Right lobe of liver (tissue), 6 donors: ENCODE measurements around the gene MICU2. TPM values are rescaled to one million over a fixed set of nuclear protein-coding genes. Genes with fewer than 3 reads are reported as not detected.
A peak's percentile ranks its signal among the peaks of the same experiment; 100 is the strongest.
"Not testable (repeated sequence)": the region's sequence is repeated elsewhere in the genome, so short reads cannot be mapped to it uniquely, and the experiment has no call there.

ENCODE experiments used
- ATAC-seq, 4 donors: fragments of 200-7000 bp; cut with Tn5 transposase; one replicate each; pipeline ENCODE4 v1.9.1; 2020; ENCODE audit warnings: mild to moderate bottlenecking in 4 of 4, moderate library complexity in 4 of 4
- DNase-seq, 3 donors: peaks; one replicate each; pipeline ENCODE4 v3.0.0-alpha.2; 2020
- H3K27ac ChIP-seq, 3 donors: fragments of 200-600 bp; one replicate each; pipeline ENCODE4 v1.8.0; 2022
- H3K27me3 ChIP-seq, 2 donors: fragments of 200-600 bp; one replicate each; pipeline ENCODE4 v1.8.0; 2022
- H3K36me3 ChIP-seq, 4 donors: fragments of 200-600 bp; sonication (generic) in 1 of 4; one replicate each; pipeline versions ENCODE4 v1.5.1 to v1.8.0; 2017 to 2022; ENCODE audit warnings: control low read depth in 1 of 4
- H3K4me1 ChIP-seq, 4 donors: fragments of 200-600 bp; sonication (generic) in 1 of 4; one replicate each; pipeline versions ENCODE4 v1.5.1 to v1.8.0; 2017 to 2022; ENCODE audit warnings: control low read depth in 1 of 4
- H3K4me3 ChIP-seq, 3 donors: fragments of 200-600 bp; one replicate each; pipeline ENCODE4 v1.8.0; 2022
- H3K9me3 ChIP-seq, 4 donors: fragments of 200-600 bp; sonication (generic) in 1 of 4; one replicate each; pipeline versions ENCODE4 v1.5.1 to v1.8.0; 2017 to 2022; ENCODE audit warnings: control low read depth in 1 of 4
- CTCF ChIP-seq, 4 donors: fragments of 200-600 bp in 3 of 4; fragments of 450-650 bp in 1 of 4; IDR thresholded peaks; one replicate each; pipeline versions ENCODE4 v1.5.1 to v1.8.0; 2016 to 2022; ENCODE audit warnings: antibody characterized with exemption in 4 of 4, mild to moderate bottlenecking in 2 of 4
- POLR2A ChIP-seq: fragments of 450-650 bp; IDR thresholded peaks from one replicate; pipeline ENCODE4 v1.6.1; 2017; ENCODE audit warnings: antibody characterized with exemption, mild to moderate bottlenecking
- WGBS: methylation state at CpG from one replicate; pipeline ENCODE4 v1.1.6; 2018; ENCODE audit warnings: low coverage, low lambda C conversion rate; ENCODE audit not compliant: insufficient coverage; ENCODE audit errors: missing lambda C conversion rate; 5-methylcytosine and 5-hydroxymethylcytosine counted together
- intact Hi-C, 2 donors: fragments of 100-400 bp; cut with DNase I; formaldehyde crosslinking; loops; one replicate each; pipeline versions ENCODE4 v1.11.2 to v1.14.1; 2022
- total RNA-seq, 6 experiments: library from RNA; depleted of rRNA in 2 of 6; stranded (reverse); fragments of >200 nt in 2 of 6; fragmentation: NEBNext Ultra II Directional in 3 of 6; extraction: Animal tissue kit (Norgen Biotek cat#: 25700) in 3 of 6; gene quantifications; one replicate each; pipeline versions ENCODE4 v1.1.0 to v1.2.4, GENCODE V29; 2016 to 2023
- donor health status: DM: no; HTN: yes; CAD: no.
- donor health status: DM: no; HTN: no; CAD: no.
- donor health status: DM: no; HTN: no; CAD: no.
- donor health status: DM: no; HTN: yes; CAD: no.
- donor health status: DM: no; HTN: yes; CAD: no.

MICU2 gene
- total RNA-seq, 6 experiments from 2014 or later: 13.1 to 71.1 (median 16.4) TPM

- no peak overlapping the region for H3K27ac ChIP-seq
- H3K4me1 ChIP-seq: no peaks in the 10 kb centered on the region
- no peak for ATAC-seq
- intact Hi-C loops: no loop called here
- no peak overlapping the region for H3K4me3 ChIP-seq
- H3K9me3 ChIP-seq: no peaks in the 10 kb centered on the region
- no peaks in the 10 kb centered on the region for H3K27me3 ChIP-seq
- TF ChIP-seq POLR2A (no peak), CTCF (IDR thresholded peaks at IDR 0.05) (no peak)
- WGBS: 93% methylated on average over 3 of the region's 3 CpGs
- no peak for DNase-seq
- peaks cover 0 to 12% (median 0%) of the 10 kb centered on the region in 4 donors for H3K36me3 ChIP-seq
Observed at GRCh38 chr13:21569686-21570085, 34.3 kb downstream of the MICU2 start.

DNA sequence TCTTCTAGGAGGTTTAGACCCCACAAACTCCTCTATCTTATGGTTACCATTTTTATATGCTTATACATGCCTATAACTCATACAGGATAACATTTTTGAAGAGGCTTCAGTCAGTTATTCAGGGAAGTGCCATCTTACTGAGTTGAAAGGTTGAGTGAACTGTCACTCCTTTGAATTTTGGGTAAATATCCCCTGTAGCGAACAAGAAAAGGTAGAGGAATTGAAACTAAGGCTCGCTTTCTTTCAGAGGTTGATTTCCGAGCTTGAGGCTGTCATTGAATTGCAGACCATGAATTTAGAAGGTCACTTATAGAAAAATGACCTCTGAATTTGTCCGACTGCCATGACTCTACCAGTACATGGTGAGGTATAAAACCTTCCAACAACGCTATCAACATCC, 35.1 kb downstream of the MICU2 start:
- no peak for ATAC-seq

GRCh38 chr13:21567714-21568113, 36.3 kb downstream of the MICU2 start:
- ATAC-seq: no peak

More for the DNA sequence above, 35.1 kb downstream of the MICU2 start:
- intact Hi-C loops: no loop called here
- Histone ChIP-seq H3K27ac (no peak overlapping the region), H3K9me3 (no peaks in the 10 kb centered on the region), H3K4me3 (no peak overlapping the region), H3K27me3 (no peaks in the 10 kb centered on the region), H3K36me3 (peaks cover 0 to 15% (median under 1%) of the 10 kb centered on the region in 4 donors), H3K4me1 (no peaks in the 10 kb centered on the region)
- WGBS: 87% methylated on average over 5 of the region's 5 CpGs
- DNase-seq: no peak
- TF ChIP-seq POLR2A (no peak), CTCF (IDR thresholded peaks at IDR 0.05) (no peak)

DNA sequence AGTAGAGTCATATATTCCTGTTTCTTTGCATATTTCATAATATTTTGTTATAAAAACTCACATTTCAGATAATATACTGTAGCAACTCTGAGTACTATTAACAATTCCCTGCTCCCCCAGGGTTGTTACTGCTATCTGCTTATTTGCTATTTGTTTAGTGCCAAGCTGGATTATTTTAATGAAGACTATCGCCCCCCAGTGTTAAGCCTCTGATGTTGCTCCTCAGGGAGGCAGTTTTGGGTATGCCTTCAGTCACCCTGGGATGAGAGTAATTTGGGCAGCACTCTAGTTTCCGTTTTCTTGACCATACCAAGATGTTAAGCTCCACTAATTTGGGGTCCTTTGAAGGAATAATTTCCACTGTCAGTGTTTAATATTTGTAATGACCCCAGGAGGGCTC, 46.0 kb downstream of the MICU2 start:
- H3K4me3 ChIP-seq: no peak overlapping the region
- no peaks in the 10 kb centered on the region for H3K36me3 ChIP-seq
- H3K4me1 ChIP-seq: no peaks in the 10 kb centered on the region
- TF ChIP-seq POLR2A (no peak), CTCF (IDR thresholded peaks at IDR 0.05) (peak; percentile 44 to 48 (median 46))
- no peak overlapping the region for H3K27ac ChIP-seq
- WGBS: 64% methylated on average over 2 of the region's 2 CpGs
- no peaks in the 10 kb centered on the region for H3K9me3 ChIP-seq
- DNase-seq (no peak), ATAC-seq (peak; percentile 74 to 87 (median 82))
- H3K27me3 ChIP-seq: no peaks in the 10 kb centered on the region
- intact Hi-C loops: no loop called here

More at GRCh38 chr13:21567714-21568113, 36.3 kb downstream of the MICU2 start:
- DNase-seq: no peak
- H3K4me1 ChIP-seq: no peaks in the 10 kb centered on the region
- TF ChIP-seq POLR2A (no peak), CTCF (IDR thresholded peaks at IDR 0.05) (no peak)
- H3K27me3 ChIP-seq: no peaks in the 10 kb centered on the region
- no peak overlapping the region for H3K4me3 ChIP-seq
- WGBS: 91% methylated on average over 2 of the region's 2 CpGs
- H3K9me3 ChIP-seq: no peaks in the 10 kb centered on the region
- H3K36me3 ChIP-seq: peaks cover 0 to 15% (median 2%) of the 10 kb centered on the region in 4 donors
- no peak overlapping the region for H3K27ac ChIP-seq
- intact Hi-C loops: no loop called here

DNA sequence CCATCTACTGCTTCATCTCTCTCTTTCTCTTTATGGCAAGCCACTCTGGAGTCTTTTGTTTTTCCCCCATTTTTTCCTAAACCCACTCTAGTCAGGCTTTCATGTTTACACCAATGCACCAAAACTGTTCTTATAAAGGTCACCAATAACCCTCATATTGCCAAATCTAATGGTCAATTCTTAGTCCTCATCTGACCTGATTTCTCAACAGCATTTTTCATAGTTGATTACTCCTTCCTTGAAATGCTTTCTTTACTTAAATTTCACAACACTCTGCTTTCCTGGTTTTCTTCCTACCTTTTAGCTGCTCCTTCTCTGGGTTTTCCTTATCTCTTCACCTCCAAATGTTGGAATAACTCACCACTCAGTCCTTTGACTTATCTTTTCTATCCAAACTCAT, 47.9 kb downstream of the MICU2 start:
- Histone ChIP-seq H3K36me3 (no peaks in the 10 kb centered on the region), H3K4me1 (no peaks in the 10 kb centered on the region), H3K27me3 (no peaks in the 10 kb centered on the region), H3K9me3 (no peaks in the 10 kb centered on the region), H3K27ac (no peak overlapping the region), H3K4me3 (no peak overlapping the region)
- DNase-seq (no peak), ATAC-seq (no peak)
- intact Hi-C loops: no loop called here
- TF ChIP-seq POLR2A: no peak

DNA sequence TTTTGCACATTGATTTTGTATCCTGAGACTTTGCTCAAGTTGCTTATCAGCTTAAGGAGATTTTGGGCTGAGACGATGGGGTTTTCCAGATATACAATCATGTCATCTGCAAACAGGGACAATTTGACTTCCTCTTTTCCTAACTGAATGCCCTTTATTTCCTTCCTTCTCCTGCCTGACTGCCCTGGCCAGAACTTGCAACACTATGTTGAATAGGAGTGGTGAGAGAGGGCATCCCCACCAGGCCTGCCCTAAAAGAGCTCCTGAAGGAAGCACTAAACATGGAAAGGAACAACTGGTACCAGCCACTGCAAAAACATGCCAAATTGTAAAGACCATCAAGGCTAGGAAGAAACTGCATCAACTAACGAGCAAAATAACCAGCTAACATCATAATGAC, 50.7 kb downstream of the MICU2 start:
- H3K4me1 ChIP-seq, H3K27ac ChIP-seq, H3K36me3 ChIP-seq, H3K9me3 ChIP-seq, ATAC-seq, H3K4me3 ChIP-seq, H3K27me3 ChIP-seq, intact Hi-C loops, DNase-seq: not testable (repeated sequence)
- 40% methylated on average over 1 of the region's 2 CpGs for WGBS
